ENCODE data around the gene SCAPER.
A peak's percentile ranks its signal among the peaks of the same experiment; 100 is the strongest.
"Not testable (repeated sequence)": the region's sequence is repeated elsewhere in the genome, so short reads cannot be mapped to it uniquely, and the experiment has no call there.

Gene SCAPER

DNA sequence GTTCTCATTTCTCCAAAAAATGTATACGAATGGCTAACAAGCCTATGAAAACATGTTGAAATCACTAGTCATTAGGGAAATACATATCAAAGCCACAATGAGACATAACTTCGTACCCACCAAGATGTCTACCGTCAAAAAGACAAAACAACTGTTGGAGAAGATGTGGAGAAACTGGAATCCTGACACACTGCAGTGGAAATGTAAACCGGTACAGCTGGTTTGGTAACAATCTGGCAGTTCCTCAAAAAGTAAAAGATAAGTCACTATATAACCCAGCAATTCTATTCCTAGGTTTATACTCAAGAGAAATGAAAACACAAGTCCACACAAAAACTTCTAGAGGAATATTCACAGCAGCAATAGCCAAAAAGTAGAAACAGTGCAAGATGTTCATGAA lies 7.0 kb downstream of the SCAPER start:
- Histone ChIP-seq H3K27ac (replicated peaks) (no peak overlapping the region), H3K4me3 (replicated peaks; ENCODE audit: insufficient read depth, low read length) (no peak overlapping the region), H3K27me3 (ENCODE audit: insufficient read depth, poor library complexity, severe bottlenecking) (no peaks in the 10 kb centered on the region)
- peak; percentile 25 for TF ChIP-seq SPI1 (IDR thresholded peaks at IDR 0.05; ENCODE audit: borderline replicate concordance, low read depth)
- TF ChIP-seq GABPA (IDR thresholded peaks at IDR 0.05; ENCODE audit: low read depth): no peak
- no peak for TF ChIP-seq POLR2AphosphoS5 (IDR thresholded peaks at IDR 0.05; ENCODE audit: low read depth)
- TF ChIP-seq, protein P1, sequence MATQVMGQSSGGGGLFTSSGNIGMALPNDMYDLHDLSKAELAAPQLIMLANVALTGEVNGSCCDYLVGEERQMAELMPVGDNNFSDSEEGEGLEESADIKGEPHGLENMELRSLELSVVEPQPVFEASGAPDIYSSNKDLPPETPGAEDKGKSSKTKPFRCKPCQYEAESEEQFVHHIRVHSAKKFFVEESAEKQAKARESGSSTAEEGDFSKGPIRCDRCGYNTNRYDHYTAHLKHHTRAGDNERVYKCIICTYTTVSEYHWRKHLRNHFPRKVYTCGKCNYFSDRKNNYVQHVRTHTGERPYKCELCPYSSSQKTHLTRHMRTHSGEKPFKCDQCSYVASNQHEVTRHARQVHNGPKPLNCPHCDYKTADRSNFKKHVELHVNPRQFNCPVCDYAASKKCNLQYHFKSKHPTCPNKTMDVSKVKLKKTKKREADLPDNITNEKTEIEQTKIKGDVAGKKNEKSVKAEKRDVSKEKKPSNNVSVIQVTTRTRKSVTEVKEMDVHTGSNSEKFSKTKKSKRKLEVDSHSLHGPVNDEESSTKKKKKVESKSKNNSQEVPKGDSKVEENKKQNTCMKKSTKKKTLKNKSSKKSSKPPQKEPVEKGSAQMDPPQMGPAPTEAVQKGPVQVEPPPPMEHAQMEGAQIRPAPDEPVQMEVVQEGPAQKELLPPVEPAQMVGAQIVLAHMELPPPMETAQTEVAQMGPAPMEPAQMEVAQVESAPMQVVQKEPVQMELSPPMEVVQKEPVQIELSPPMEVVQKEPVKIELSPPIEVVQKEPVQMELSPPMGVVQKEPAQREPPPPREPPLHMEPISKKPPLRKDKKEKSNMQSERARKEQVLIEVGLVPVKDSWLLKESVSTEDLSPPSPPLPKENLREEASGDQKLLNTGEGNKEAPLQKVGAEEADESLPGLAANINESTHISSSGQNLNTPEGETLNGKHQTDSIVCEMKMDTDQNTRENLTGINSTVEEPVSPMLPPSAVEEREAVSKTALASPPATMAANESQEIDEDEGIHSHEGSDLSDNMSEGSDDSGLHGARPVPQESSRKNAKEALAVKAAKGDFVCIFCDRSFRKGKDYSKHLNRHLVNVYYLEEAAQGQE (IDR thresholded peaks at IDR 0.05; ENCODE audit: insufficient replicate concordance, low read depth): no peak
- DNase-seq (ENCODE audit: low read depth in 1 of 2, low spot score in 1 of 2): no peak

- Histone ChIP-seq H3K27me3 (ENCODE audit: insufficient read depth, poor library complexity, severe bottlenecking) (no peaks in the 10 kb centered on the region), H3K4me3 (replicated peaks; ENCODE audit: insufficient read depth, low read length) (no peak overlapping the region), H3K27ac (replicated peaks) (no peak overlapping the region)
- no peak for DNase-seq (ENCODE audit: low read depth in 1 of 2, low spot score in 1 of 2)
- TF ChIP-seq, protein P1 (IDR thresholded peaks at IDR 0.05; ENCODE audit: insufficient replicate concordance, low read depth): no peak
- no peak for TF ChIP-seq POLR2AphosphoS5 (IDR thresholded peaks at IDR 0.05; ENCODE audit: low read depth)
- TF ChIP-seq SPI1 (IDR thresholded peaks at IDR 0.05; ENCODE audit: borderline replicate concordance, low read depth): no peak
- TF ChIP-seq GABPA (IDR thresholded peaks at IDR 0.05; ENCODE audit: low read depth): no peak
- TF ChIP-seq CTCF (IDR thresholded peaks at IDR 0.05; ENCODE audit: insufficient read depth, low read length): no peak
These were observed 11.0 kb downstream of the SCAPER start for GRCh38 chr15:76894174-76894573.

- not testable (repeated sequence) for H3K4me3 ChIP-seq (replicated peaks; ENCODE audit: insufficient read depth, low read length); H3K27me3 ChIP-seq (ENCODE audit: insufficient read depth, poor library complexity, severe bottlenecking); DNase-seq (ENCODE audit: low read depth in 1 of 2, low spot score in 1 of 2); H3K27ac ChIP-seq (replicated peaks)
These were observed 12.3 kb downstream of the SCAPER start for GRCh38 chr15:76892836-76893235.

GRCh38 chr15:76887280-76888141 lies 17.6 kb downstream of the SCAPER start:
- H3K27ac ChIP-seq (replicated peaks); DNase-seq (ENCODE audit: low read depth in 1 of 2, low spot score in 1 of 2); H3K27me3 ChIP-seq (ENCODE audit: insufficient read depth, poor library complexity, severe bottlenecking); H3K4me3 ChIP-seq (replicated peaks; ENCODE audit: insufficient read depth, low read length): not testable (repeated sequence)

GRCh38 chr15:76885212-76885611 lies 19.9 kb downstream of the SCAPER start:
- no peak for DNase-seq (ENCODE audit: low read depth in 1 of 2, low spot score in 1 of 2)
- Histone ChIP-seq H3K27me3 (ENCODE audit: insufficient read depth, poor library complexity, severe bottlenecking) (no peaks in the 10 kb centered on the region), H3K4me3 (replicated peaks; ENCODE audit: insufficient read depth, low read length) (no peak overlapping the region), H3K27ac (replicated peaks) (no peak overlapping the region)
- TF ChIP-seq SPI1 (IDR thresholded peaks at IDR 0.05; ENCODE audit: borderline replicate concordance, low read depth) (no peak), CTCF (IDR thresholded peaks at IDR 0.05; ENCODE audit: insufficient read depth, low read length) (no peak), GABPA (IDR thresholded peaks at IDR 0.05; ENCODE audit: low read depth) (no peak), POLR2AphosphoS5 (IDR thresholded peaks at IDR 0.05; ENCODE audit: low read depth) (no peak)
- TF ChIP-seq, protein P1 (IDR thresholded peaks at IDR 0.05; ENCODE audit: insufficient replicate concordance, low read depth): no peak

All from HL-60 (cell line).